Measurements from ENCODE around the gene BOC.

DNA sequence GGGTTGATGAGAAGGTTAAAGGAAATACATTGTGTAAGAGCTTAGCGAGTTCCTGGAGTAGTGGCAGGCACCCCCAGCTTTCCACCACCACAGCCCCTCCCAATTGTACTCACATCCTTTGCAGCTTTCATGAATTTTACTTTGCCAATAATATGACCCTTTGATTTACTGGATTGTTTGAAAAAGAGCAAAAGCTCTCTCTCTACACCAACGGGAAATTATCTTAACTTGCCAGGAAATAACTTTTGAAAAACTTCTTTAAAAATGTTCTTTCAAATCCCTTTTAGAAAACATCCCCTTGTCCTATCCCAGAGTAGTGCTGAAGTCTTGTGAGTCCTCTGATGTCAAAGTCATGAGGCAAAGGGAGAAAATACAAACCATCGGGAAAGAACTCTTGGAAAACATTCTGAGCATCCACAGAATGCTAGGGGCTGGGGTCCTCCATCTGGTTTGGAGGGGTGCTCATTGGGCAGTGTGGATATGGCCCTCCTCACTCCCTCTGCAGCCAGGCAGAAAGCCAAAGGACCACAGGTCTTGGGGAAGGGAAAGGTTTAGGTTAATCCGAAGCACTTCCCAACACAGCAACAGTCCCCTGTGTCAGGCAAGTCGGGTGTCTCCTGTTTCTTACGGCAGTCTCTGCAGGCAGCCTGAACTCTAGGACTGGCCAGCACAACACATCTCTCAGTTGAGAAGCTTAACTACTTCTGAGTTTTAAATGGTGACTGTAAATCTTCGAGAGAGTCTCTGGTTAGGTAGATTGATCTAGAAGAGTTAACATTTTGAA lies 36.5 kb downstream of the BOC start:
- TF ChIP-seq, protein P1, sequence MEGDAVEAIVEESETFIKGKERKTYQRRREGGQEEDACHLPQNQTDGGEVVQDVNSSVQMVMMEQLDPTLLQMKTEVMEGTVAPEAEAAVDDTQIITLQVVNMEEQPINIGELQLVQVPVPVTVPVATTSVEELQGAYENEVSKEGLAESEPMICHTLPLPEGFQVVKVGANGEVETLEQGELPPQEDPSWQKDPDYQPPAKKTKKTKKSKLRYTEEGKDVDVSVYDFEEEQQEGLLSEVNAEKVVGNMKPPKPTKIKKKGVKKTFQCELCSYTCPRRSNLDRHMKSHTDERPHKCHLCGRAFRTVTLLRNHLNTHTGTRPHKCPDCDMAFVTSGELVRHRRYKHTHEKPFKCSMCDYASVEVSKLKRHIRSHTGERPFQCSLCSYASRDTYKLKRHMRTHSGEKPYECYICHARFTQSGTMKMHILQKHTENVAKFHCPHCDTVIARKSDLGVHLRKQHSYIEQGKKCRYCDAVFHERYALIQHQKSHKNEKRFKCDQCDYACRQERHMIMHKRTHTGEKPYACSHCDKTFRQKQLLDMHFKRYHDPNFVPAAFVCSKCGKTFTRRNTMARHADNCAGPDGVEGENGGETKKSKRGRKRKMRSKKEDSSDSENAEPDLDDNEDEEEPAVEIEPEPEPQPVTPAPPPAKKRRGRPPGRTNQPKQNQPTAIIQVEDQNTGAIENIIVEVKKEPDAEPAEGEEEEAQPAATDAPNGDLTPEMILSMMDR (conservative IDR thresholded peaks at IDR 0.05; ENCODE audit: low read depth, low read length) = no peak
- no peak for TF ChIP-seq EZH2 (IDR thresholded peaks at IDR 0.05; ENCODE audit: borderline replicate concordance, low read depth, low read length, poor library complexity, severe bottlenecking)
